Effector CD8-positive, alpha-beta T cell (primary cell): ENCODE results near the gene KCNJ15.

Experiments used
- DNase-seq: peaks from one replicate; lab custom pipeline; 2025; lab: John Stamatoyannopoulos, UW

Gene KCNJ15

GRCh38 chr21:38355992-38356781, 99.4 kb downstream of the KCNJ15 start:
- DNase-seq = peak; percentile 38
